NCI-H2107 treated with DMSO at 0.1 percent for 48 hours (cell line): ENCODE measurements around the gene FEN1.

Experiments
- DNase-seq: peaks from one replicate; lab custom pipeline; 2025; ENCODE audit not compliant: unreplicated experiment; lab: John Stamatoyannopoulos, UW

The FEN1 gene

GRCh38 chr11:61838921-61839320 is 46.2 kb downstream of the FEN1 start:
- DNase-seq: no peak

GRCh38 chr11:61839742-61840141 is 47.0 kb downstream of the FEN1 start:
- no peak for DNase-seq

GRCh38 chr11:61840371-61840770 is 47.7 kb downstream of the FEN1 start:
- no peak for DNase-seq

GRCh38 chr11:61841636-61842527 is 49.2 kb downstream of the FEN1 start:
- DNase-seq: no peak

- DNase-seq: no peak
Observed at GRCh38 chr11:61842528-61842820, 49.8 kb downstream of the FEN1 start.

GRCh38 chr11:61844909-61845565 is 52.3 kb downstream of the FEN1 start:
- DNase-seq: no peak

GRCh38 chr11:61846362-61847020 is 53.8 kb downstream of the FEN1 start:
- DNase-seq: no peak
